HG03039 (cell line): ENCODE results near the gene CATSPERB.
"Not testable (repeated sequence)": the region's sequence is repeated elsewhere in the genome, so short reads cannot be mapped to it uniquely, and the experiment has no call there.

ENCODE experiments used
- ATAC-seq: cut with Tn5 transposase; IDR thresholded peaks from one replicate; pipeline ENCODE4 v1.9.1; 2021; ENCODE audit warnings: mild to moderate bottlenecking, moderate library complexity; ENCODE audit not compliant: unreplicated experiment

Gene CATSPERB

GRCh38 chr14:91679273-91679672 lies 52.6 kb downstream of the CATSPERB start:
- ATAC-seq = no peak

GRCh38 chr14:91677687-91678086 lies 54.2 kb downstream of the CATSPERB start:
- not testable (repeated sequence) for ATAC-seq

GRCh38 chr14:91674911-91675310 lies 57.0 kb downstream of the CATSPERB start:
- no peak for ATAC-seq

GRCh38 chr14:91669867-91670266 lies 62.0 kb downstream of the CATSPERB start:
- no peak for ATAC-seq

GRCh38 chr14:91667101-91667500 lies 64.8 kb downstream of the CATSPERB start:
- not testable (repeated sequence) for ATAC-seq

GRCh38 chr14:91660790-91661189 lies 71.1 kb downstream of the CATSPERB start:
- no peak for ATAC-seq

GRCh38 chr14:91654836-91655235 lies 77.0 kb downstream of the CATSPERB start:
- no peak for ATAC-seq

GRCh38 chr14:91653451-91653850 lies 78.4 kb downstream of the CATSPERB start:
- ATAC-seq = no peak

GRCh38 chr14:91649930-91650329 lies 82.0 kb downstream of the CATSPERB start:
- no peak for ATAC-seq

- ATAC-seq = no peak
Observed at GRCh38 chr14:91647856-91648255, 84.0 kb downstream of the CATSPERB start.

- ATAC-seq = no peak
Observed at GRCh38 chr14:91636604-91637003, 95.3 kb downstream of the CATSPERB start.

- no peak for ATAC-seq
Observed at GRCh38 chr14:91624757-91625156, 107.1 kb downstream of the CATSPERB start.

- no peak for ATAC-seq
Observed at GRCh38 chr14:91614187-91614586, 117.7 kb downstream of the CATSPERB start.

GRCh38 chr14:91613459-91614112 lies 118.3 kb downstream of the CATSPERB start:
- ATAC-seq = no peak

- ATAC-seq = no peak
Observed at GRCh38 chr14:91611528-91611927, 120.4 kb downstream of the CATSPERB start.

- ATAC-seq = no peak
Observed at GRCh38 chr14:91609161-91609560, 122.7 kb downstream of the CATSPERB start.

- ATAC-seq = no peak
Observed at GRCh38 chr14:91607322-91608047, 124.4 kb downstream of the CATSPERB start.

GRCh38 chr14:91606851-91607250 lies 125.0 kb downstream of the CATSPERB start:
- no peak for ATAC-seq

- ATAC-seq = not testable (repeated sequence)
Observed at GRCh38 chr14:91604611-91605010, 127.3 kb downstream of the CATSPERB start.

GRCh38 chr14:91599994-91600393 lies 131.9 kb downstream of the CATSPERB start:
- ATAC-seq = no peak

- no peak for ATAC-seq
Observed at GRCh38 chr14:91595736-91596135, 136.2 kb downstream of the CATSPERB start.

- ATAC-seq = not testable (repeated sequence)
Observed at GRCh38 chr14:91593957-91594356, 137.9 kb downstream of the CATSPERB start.
